ENCODE measurements around the gene AKAP1. TPM values are rescaled to one million over a fixed set of nuclear protein-coding genes. Genes with fewer than 3 reads are reported as not detected.

AKAP1 gene
- total RNA-seq, 4 donors from 2014 or later, result 22.6 to 51.9 (median 33.3) TPM

GRCh38 chr17:57073626-57074025, 11.4 kb upstream of the AKAP1 start:
- no peak overlapping the region for H3K4me3 ChIP-seq
- TF ChIP-seq CTCF (IDR thresholded peaks at IDR 0.05), result no peak
- no peak for TF ChIP-seq POLR2A (IDR thresholded peaks at IDR 0.05)
- intact Hi-C loops (cut with DNase I), result no loop called here

GRCh38 chr17:57075193-57075592, 9.9 kb upstream of the AKAP1 start:
- no peaks in the 10 kb centered on the region for H3K27me3 ChIP-seq
- H3K4me3 ChIP-seq, result no peak overlapping the region
- intact Hi-C loops (cut with DNase I), result no loop called here
- H3K4me1 ChIP-seq, result no peaks in the 10 kb centered on the region
- WGBS, 2 donors, result 85 to 86% methylated on average over 3 of the region's 3 CpGs
- no peaks in the 10 kb centered on the region for H3K9me3 ChIP-seq
- no peaks in the 10 kb centered on the region for H3K36me3 ChIP-seq
- no peak overlapping the region for H3K27ac ChIP-seq
- no peak for DNase-seq
- TF ChIP-seq POLR2A (IDR thresholded peaks at IDR 0.05), result no peak
- no peak for TF ChIP-seq CTCF (IDR thresholded peaks at IDR 0.05)

More at GRCh38 chr17:57073626-57074025, 11.4 kb upstream of the AKAP1 start:
- no peaks in the 10 kb centered on the region for H3K27me3 ChIP-seq
- no peaks in the 10 kb centered on the region for H3K36me3 ChIP-seq
- WGBS, 2 donors, result 55 to 59% methylated on average over 2 of the region's 2 CpGs
- no peak overlapping the region for H3K27ac ChIP-seq
- H3K9me3 ChIP-seq, result no peaks in the 10 kb centered on the region
- H3K4me1 ChIP-seq, result peaks cover 0 to 4% (median 0%) of the 10 kb centered on the region in 3 donors
- DNase-seq, result no peak

GRCh38 chr17:57075785-57076184, 9.3 kb upstream of the AKAP1 start:
- peaks cover 0 to 4% (median 0%) of the 10 kb centered on the region in 3 donors for H3K4me1 ChIP-seq
- no peaks in the 10 kb centered on the region for H3K36me3 ChIP-seq
- no peaks in the 10 kb centered on the region for H3K9me3 ChIP-seq
- H3K27ac ChIP-seq, result no peak overlapping the region
- no peaks in the 10 kb centered on the region for H3K27me3 ChIP-seq
- 85 to 94% methylated on average over 3 of the region's 3 CpGs for WGBS, 2 donors
- no peak for DNase-seq
- no peak overlapping the region for H3K4me3 ChIP-seq
- TF ChIP-seq POLR2A (IDR thresholded peaks at IDR 0.05), result no peak
- no peak for TF ChIP-seq CTCF (IDR thresholded peaks at IDR 0.05)
- intact Hi-C loops (cut with DNase I), result no loop called here

GRCh38 chr17:57077000-57077399, 8.0 kb upstream of the AKAP1 start:
- intact Hi-C loops (cut with DNase I), result no loop called here
- Histone ChIP-seq H3K27me3 (no peaks in the 10 kb centered on the region), H3K36me3 (no peaks in the 10 kb centered on the region), H3K4me1 (peaks cover 0 to 4% (median 0%) of the 10 kb centered on the region in 3 donors), H3K4me3 (no peak overlapping the region), H3K27ac (no peak overlapping the region), H3K9me3 (no peaks in the 10 kb centered on the region)
- 60 to 80% methylated on average over 1 to 2 of the region's 2 CpGs for WGBS, 2 donors
- TF ChIP-seq CTCF (IDR thresholded peaks at IDR 0.05) (no peak), POLR2A (IDR thresholded peaks at IDR 0.05) (no peak)
- DNase-seq, result no peak

- TF ChIP-seq CTCF (IDR thresholded peaks at IDR 0.05), result no peak
- TF ChIP-seq POLR2A (IDR thresholded peaks at IDR 0.05), result no peak
- Histone ChIP-seq H3K4me3 (no peak overlapping the region), H3K4me1 (peaks cover 0 to 4% (median 0%) of the 10 kb centered on the region in 3 donors), H3K27ac (no peak overlapping the region), H3K9me3 (no peaks in the 10 kb centered on the region), H3K27me3 (no peaks in the 10 kb centered on the region), H3K36me3 (no peaks in the 10 kb centered on the region)
- intact Hi-C loops (cut with DNase I), result no loop called here
- DNase-seq, result no peak
- 95 to 98% methylated on average over 8 to 9 of the region's 9 CpGs for WGBS, 2 donors
Observed at GRCh38 chr17:57078274-57078673, 6.8 kb upstream of the AKAP1 start.
